Trophoblast cell (in vitro differentiated cells and primary cell): Measurements from ENCODE around the gene TTLL11.

Experiments used
- DNase-seq, 2 donors: peaks; one replicate each; pipeline ENCODE4 v3.0.0-alpha.2; 2016
- H2AFZ ChIP-seq: 2 replicates; pipeline ENCODE4 v1.6.1; 2013; ENCODE audit warnings: low read length, moderate library complexity, mild to moderate bottlenecking; ENCODE audit not compliant: insufficient read depth, poor library complexity
- H2AK5ac ChIP-seq: 2 replicates; pipeline ENCODE4 v1.6.1; 2013; ENCODE audit warnings: mild to moderate bottlenecking, low read length
- H2BK120ac ChIP-seq: 2 replicates; pipeline ENCODE4 v1.6.1; 2013; ENCODE audit warnings: low read length, mild to moderate bottlenecking, moderate library complexity; ENCODE audit not compliant: insufficient read depth, poor library complexity
- H2BK12ac ChIP-seq: 2 replicates; pipeline ENCODE4 v1.6.1; 2013; ENCODE audit warnings: mild to moderate bottlenecking, low read length, moderate library complexity
- H2BK5ac ChIP-seq: 2 replicates; pipeline ENCODE4 v1.6.1; 2013; ENCODE audit warnings: low read length, low read depth, moderate library complexity, mild to moderate bottlenecking; ENCODE audit not compliant: poor library complexity
- H3K14ac ChIP-seq: 2 replicates; pipeline ENCODE4 v1.6.1; 2013; ENCODE audit warnings: mild to moderate bottlenecking, low read length
- H3K18ac ChIP-seq: 2 replicates; pipeline ENCODE4 v1.6.1; 2013; ENCODE audit warnings: mild to moderate bottlenecking, low read length
- H3K23ac ChIP-seq: 2 replicates; pipeline ENCODE4 v1.6.1; 2013; ENCODE audit warnings: low read length
- H3K27ac ChIP-seq: 2 replicates; pipeline ENCODE4 v1.5.1; 2013; ENCODE audit warnings: low read depth, mild to moderate bottlenecking, inconsistent platforms, low read length, moderate library complexity
- H3K27me3 ChIP-seq: 2 replicates; pipeline ENCODE4 v1.6.1; 2013; ENCODE audit warnings: inconsistent platforms, mild to moderate bottlenecking, low read length, moderate library complexity; ENCODE audit not compliant: insufficient read depth
- H3K36me3 ChIP-seq, 2 experiments: 1 replicate in 1 of 2; 2 replicates in 1 of 2; pipeline ENCODE4 v1.6.1; 2013; ENCODE audit warnings: low read length in 2 of 2, mild to moderate bottlenecking in 2 of 2, moderate library complexity in 1 of 2; ENCODE audit not compliant: insufficient read depth in 2 of 2, control insufficient read depth in 1 of 2
- H3K4ac ChIP-seq: 2 replicates; pipeline ENCODE4 v1.6.1; 2013; ENCODE audit warnings: low read depth, mild to moderate bottlenecking, low read length, moderate library complexity
- H3K4me1 ChIP-seq, 2 experiments: 1 replicate in 1 of 2; 2 replicates in 1 of 2; pipeline ENCODE4 v1.6.1; 2013; ENCODE audit warnings: low read length in 2 of 2, mild to moderate bottlenecking in 2 of 2, moderate library complexity in 1 of 2; ENCODE audit not compliant: insufficient read depth in 2 of 2, control insufficient read depth in 1 of 2
- H3K4me2 ChIP-seq: 2 replicates; pipeline ENCODE4 v1.6.1; 2013; ENCODE audit warnings: inconsistent platforms, mild to moderate bottlenecking, low read length, moderate library complexity
- H3K4me3 ChIP-seq: 2 replicates; pipeline ENCODE4 v1.5.1; 2013; ENCODE audit warnings: mild to moderate bottlenecking, low read depth, low read length, inconsistent platforms
- H3K79me1 ChIP-seq: one replicate; pipeline ENCODE4 v1.6.1; 2013; ENCODE audit warnings: low read length
- H3K79me2 ChIP-seq: 2 replicates; pipeline ENCODE4 v1.6.1; 2013; ENCODE audit warnings: low read length, mild to moderate bottlenecking; ENCODE audit not compliant: control insufficient read depth, insufficient read depth, poor library complexity
- H3K9ac ChIP-seq: 2 replicates; pipeline ENCODE4 v1.6.1; 2013; ENCODE audit warnings: mild to moderate bottlenecking, low read length
- H3K9me3 ChIP-seq: 2 replicates; pipeline ENCODE4 v1.6.1; 2013; ENCODE audit warnings: low read depth, mild to moderate bottlenecking, control low read depth, inconsistent platforms, low read length; ENCODE audit not compliant: insufficient read depth
- H4K12ac ChIP-seq: 2 replicates; pipeline ENCODE4 v1.6.1; 2013; ENCODE audit warnings: low read depth, mild to moderate bottlenecking, low read length, moderate library complexity
- H4K8ac ChIP-seq: 2 replicates; pipeline ENCODE4 v1.6.1; 2013; ENCODE audit warnings: low read depth, mild to moderate bottlenecking, low read length, moderate library complexity
- H4K91ac ChIP-seq: one replicate; pipeline ENCODE4 v1.6.1; 2013; ENCODE audit warnings: low read depth, mild to moderate bottlenecking, low read length, moderate library complexity
- WGBS: extraction: QIAGEN DNeasy Blood & Tissue Kit; methylation state at CpG from one replicate; pipeline ENCODE4 v1.1.7; 2013; ENCODE audit warnings: missing lambda C conversion rate; ENCODE audit not compliant: insufficient read length, insufficient coverage; ENCODE audit errors: extremely low coverage; 5-methylcytosine and 5-hydroxymethylcytosine counted together

The TTLL11 gene

GRCh38 chr9:122086873-122087272, 6.2 kb downstream of the TTLL11 start:
- Histone ChIP-seq H4K8ac (no peak overlapping the region), H3K14ac (no peak overlapping the region), H3K36me3 (no peaks in the 10 kb centered on the region), H3K18ac (no peak overlapping the region), H4K12ac (no peak overlapping the region), H3K79me1 (no peaks in the 10 kb centered on the region), H3K9me3 (no peaks in the 10 kb centered on the region), H4K91ac (no peak overlapping the region), H3K27ac (no peak overlapping the region), H2BK120ac (no peak overlapping the region), H3K4me1 (no peaks in the 10 kb centered on the region), H3K4me2 (no peak overlapping the region), H3K79me2 (no peaks in the 10 kb centered on the region), H2AFZ (no peak overlapping the region), H2AK5ac (no peak overlapping the region), H3K4ac (no peak overlapping the region), H3K9ac (no peak overlapping the region), H2BK5ac (no peak overlapping the region), H3K23ac (no peak overlapping the region), H3K4me3 (no peak overlapping the region), H2BK12ac (no peak overlapping the region), H3K27me3 (no peaks in the 10 kb centered on the region)
- DNase-seq = no peak
- WGBS = no CpG with 5 or more reads among the region's 1 CpG

- WGBS = no CpG with 5 or more reads among the region's 1 CpG
- no peak overlapping the region for H3K23ac ChIP-seq
Observed at GRCh38 chr9:122085260-122085659, 7.8 kb downstream of the TTLL11 start.

GRCh38 chr9:122084026-122084675, 9.0 kb downstream of the TTLL11 start:
- H4K12ac ChIP-seq = no peak overlapping the region
- H3K27ac ChIP-seq = no peak overlapping the region
- no peak overlapping the region for H3K4me2 ChIP-seq
- H4K91ac ChIP-seq = no peak overlapping the region
- H3K23ac ChIP-seq = no peak overlapping the region
- no peak overlapping the region for H2BK5ac ChIP-seq
- no CpG with 5 or more reads among the region's 9 CpGs for WGBS
- H3K4me3 ChIP-seq = no peak overlapping the region
- no peak overlapping the region for H3K18ac ChIP-seq
- no peaks in the 10 kb centered on the region for H3K79me1 ChIP-seq
- no peak overlapping the region for H2BK120ac ChIP-seq
- H3K9me3 ChIP-seq = no peaks in the 10 kb centered on the region
- H2AK5ac ChIP-seq = no peak overlapping the region
- H3K36me3 ChIP-seq = no peaks in the 10 kb centered on the region
- H2BK12ac ChIP-seq = no peak overlapping the region
- no peak overlapping the region for H3K9ac ChIP-seq
- no peak overlapping the region for H4K8ac ChIP-seq
- no peaks in the 10 kb centered on the region for H3K79me2 ChIP-seq
- no peak overlapping the region for H2AFZ ChIP-seq
- H3K27me3 ChIP-seq = no peaks in the 10 kb centered on the region
- H3K14ac ChIP-seq = no peak overlapping the region
- no peaks in the 10 kb centered on the region for H3K4me1 ChIP-seq
- DNase-seq = no peak
- no peak overlapping the region for H3K4ac ChIP-seq

More at GRCh38 chr9:122085260-122085659, 7.8 kb downstream of the TTLL11 start:
- H3K4ac ChIP-seq = no peak overlapping the region
- no peaks in the 10 kb centered on the region for H3K36me3 ChIP-seq
- H3K4me1 ChIP-seq = no peaks in the 10 kb centered on the region
- H2AFZ ChIP-seq = no peak overlapping the region
- DNase-seq = no peak
- no peak overlapping the region for H3K9ac ChIP-seq
- no peaks in the 10 kb centered on the region for H3K79me2 ChIP-seq
- no peaks in the 10 kb centered on the region for H3K9me3 ChIP-seq
- no peak overlapping the region for H2AK5ac ChIP-seq
- H4K12ac ChIP-seq = no peak overlapping the region
- no peak overlapping the region for H3K14ac ChIP-seq
- no peak overlapping the region for H2BK120ac ChIP-seq
- no peak overlapping the region for H3K4me3 ChIP-seq
- no peak overlapping the region for H2BK12ac ChIP-seq
- H4K91ac ChIP-seq = no peak overlapping the region
- no peak overlapping the region for H3K27ac ChIP-seq
- no peak overlapping the region for H4K8ac ChIP-seq
- no peak overlapping the region for H3K4me2 ChIP-seq
- H3K18ac ChIP-seq = no peak overlapping the region
- H2BK5ac ChIP-seq = no peak overlapping the region
- H3K27me3 ChIP-seq = no peaks in the 10 kb centered on the region
- H3K79me1 ChIP-seq = no peaks in the 10 kb centered on the region

- no peaks in the 10 kb centered on the region for H3K79me2 ChIP-seq
- no peak overlapping the region for H3K27ac ChIP-seq
- no peak overlapping the region for H4K8ac ChIP-seq
- H3K9me3 ChIP-seq = no peaks in the 10 kb centered on the region
- H3K4me1 ChIP-seq = no peaks in the 10 kb centered on the region
- no peak overlapping the region for H3K23ac ChIP-seq
- WGBS = no CpG with 5 or more reads among the region's 5 CpGs
- H3K9ac ChIP-seq = no peak overlapping the region
- DNase-seq = no peak
- no peak overlapping the region for H2BK12ac ChIP-seq
- H3K4me3 ChIP-seq = no peak overlapping the region
- no peaks in the 10 kb centered on the region for H3K79me1 ChIP-seq
- H3K4me2 ChIP-seq = no peak overlapping the region
- no peak overlapping the region for H2BK5ac ChIP-seq
- H3K4ac ChIP-seq = no peak overlapping the region
- no peak overlapping the region for H4K91ac ChIP-seq
- no peak overlapping the region for H2AK5ac ChIP-seq
- H4K12ac ChIP-seq = no peak overlapping the region
- H2AFZ ChIP-seq = no peak overlapping the region
- H3K18ac ChIP-seq = no peak overlapping the region
- H3K27me3 ChIP-seq = no peaks in the 10 kb centered on the region
- no peak overlapping the region for H2BK120ac ChIP-seq
- H3K36me3 ChIP-seq = no peaks in the 10 kb centered on the region
- H3K14ac ChIP-seq = no peak overlapping the region
Observed at GRCh38 chr9:122080986-122081385, 12.1 kb downstream of the TTLL11 start.
